GM12878 (cell line): Measurements from ENCODE around the gene PPP2R5D. TPM values are rescaled to one million over a fixed set of nuclear protein-coding genes. Genes with fewer than 3 reads are reported as not detected.

Source experiments
- BCL11A ChIP-seq: IDR thresholded peaks from 2 replicates; pipeline ENCODE4 v1.6.1; 2011; ENCODE audit warnings: low read depth, low read length
- FOS ChIP-seq: IDR thresholded peaks from 3 replicates; pipeline ENCODE4 v1.6.1; 2011; ENCODE audit warnings: borderline replicate concordance; ENCODE audit not compliant: insufficient read length; ENCODE audit errors: extremely low read depth
- HDGF ChIP-seq: fragments of 450-650 bp; IDR thresholded peaks from 2 replicates; pipeline ENCODE4 v1.6.1; 2016; ENCODE audit warnings: antibody characterized with exemption
- JUNB ChIP-seq: IDR thresholded peaks from 2 replicates; pipeline ENCODE4 v1.6.1; 2016; ENCODE audit warnings: antibody characterized with exemption, mild to moderate bottlenecking
- MEF2B ChIP-seq: fragments of 450-650 bp; IDR thresholded peaks from 2 replicates; pipeline ENCODE4 v1.6.1; 2018; ENCODE audit warnings: mild to moderate bottlenecking, moderate library complexity; ENCODE audit not compliant: partially characterized antibody, poor library complexity, severe bottlenecking
- MTA3 ChIP-seq: IDR thresholded peaks from 2 replicates; pipeline ENCODE4 v1.6.1; 2012; ENCODE audit warnings: low read length, inconsistent platforms, borderline replicate concordance
- NR2C1 ChIP-seq: fragments of 450-650 bp; IDR thresholded peaks from 2 replicates; pipeline ENCODE4 v1.6.1; 2017; ENCODE audit warnings: antibody characterized with exemption, mild to moderate bottlenecking, moderate library complexity
- POLR2A ChIP-seq: IDR thresholded peaks from 2 replicates; pipeline ENCODE4 v1.6.1; 2011; ENCODE audit warnings: low read depth, mild to moderate bottlenecking, low read length
- RELA ChIP-seq: fragments of 450-650 bp; IDR thresholded peaks from 2 replicates; pipeline ENCODE4 v1.8.0; 2014; ENCODE audit warnings: borderline replicate concordance; ENCODE audit not compliant: partially characterized antibody
- SMAD5 ChIP-seq: IDR thresholded peaks from 2 replicates; pipeline ENCODE4 v1.6.1; 2016; ENCODE audit warnings: antibody characterized with exemption, low read depth
- STAT3 ChIP-seq: IDR thresholded peaks from 2 replicates; pipeline ENCODE4 v1.6.1; 2011; ENCODE audit warnings: low read depth, low read length, improper control_type of control experiment
- TAF1 ChIP-seq: IDR thresholded peaks from 2 replicates; pipeline ENCODE4 v1.6.1; 2011; ENCODE audit warnings: mild to moderate bottlenecking, low read depth, low read length, borderline replicate concordance
- WRNIP1 ChIP-seq: IDR thresholded peaks from 2 replicates; pipeline ENCODE4 v1.6.1; 2011; ENCODE audit warnings: low read depth, low read length, improper control_type of control experiment, borderline replicate concordance
- ZBTB4 ChIP-seq: fragments of 450-650 bp; formaldehyde crosslinking; IDR thresholded peaks from 2 replicates; pipeline ENCODE4 v1.4.0; 2022; ENCODE audit warnings: mild to moderate bottlenecking, moderate library complexity
- ZNF592 ChIP-seq: fragments of 450-650 bp; IDR thresholded peaks from 2 replicates; pipeline ENCODE4 v1.6.1; 2017; ENCODE audit warnings: mild to moderate bottlenecking, moderate library complexity
- polyA plus RNA-seq, 11 experiments: library from polyadenylated mRNA; depleted of rRNA in 4 of 11; unstranded in 6 of 11; stranded (reverse) in 5 of 11; fragments of >200 nt; fragmentation: Nextera tagmentation in 4 of 11; fragmentation: Illumina TruSeq in 1 of 11; extraction: Ambion mirVana in 4 of 11; extraction: Trizol in 1 of 11; gene quantifications; 1 replicate in 1 of 11; 2 replicates in 10 of 11; pipeline versions ENCODE4 v1.2.1 to v1.2.3, GENCODE V29; 2011 to 2016; ENCODE audit warnings: inconsistent platforms in 2 of 11, missing spikeins in 2 of 11, low read depth in 1 of 11
- total RNA-seq, 4 experiments: library from RNA; depleted of rRNA in 3 of 4; stranded (reverse); fragments of >200 nt in 3 of 4; fragmentation: Illumina TruSeq in 1 of 4; extraction: Trizol in 1 of 4; gene quantifications; 2 replicates each; pipeline versions ENCODE4 v1.2.1 to v1.2.3, GENCODE V29; 2013 to 2021
- TF ChIP-seq, protein P1 (sequence below): fragments of 450-650 bp; conservative IDR thresholded peaks from 2 replicates; pipeline ENCODE4 v1.6.1; 2017; ENCODE audit warnings: mild to moderate bottlenecking, moderate library complexity
- TF ChIP-seq, protein P2 (sequence below): fragments of 450-650 bp; IDR thresholded peaks from 2 replicates; pipeline ENCODE4 v1.6.1; 2017; ENCODE audit warnings: mild to moderate bottlenecking, low read depth, inconsistent platforms; ENCODE audit not compliant: poor library complexity, severe bottlenecking
- TF ChIP-seq, protein P3 (sequence below): IDR thresholded peaks from 2 replicates; pipeline ENCODE4 v1.6.1; 2012; ENCODE audit warnings: low read depth, low read length, improper control_type of control experiment

The PPP2R5D gene
- total and polyA plus RNA-seq, 10 of the 15 experiments (the other 5 are each of a cell fraction or from before 2014, with no cell fraction given), result 1.5 to 59.0 (median 32.0) TPM

GRCh38 chr6:43053545-43054205, 69.3 kb downstream of the PPP2R5D start, which contains the start of gene CUL7 (continued):
- TF ChIP-seq ZNF592 (no peak), BCL11A (no peak), FOS (no peak), MEF2B (no peak), WRNIP1 (no peak), JUNB (no peak), ZBTB4 (CRISPR knock-in tag) (no peak), MTA3 (peak; percentile 79; the same call in 1 of the 2 replicates), POLR2A (peak; percentile 94), TAF1 (peak; percentile 79; the same call in 1 of the 2 replicates), NR2C1 (no peak), RELA (no peak), STAT3 (no peak), HDGF (0 out of 2 replicates have a peak, but pooled peaks have one; percentile 9), SMAD5 (peak; percentile 89)
- TF ChIP-seq, protein P1, sequence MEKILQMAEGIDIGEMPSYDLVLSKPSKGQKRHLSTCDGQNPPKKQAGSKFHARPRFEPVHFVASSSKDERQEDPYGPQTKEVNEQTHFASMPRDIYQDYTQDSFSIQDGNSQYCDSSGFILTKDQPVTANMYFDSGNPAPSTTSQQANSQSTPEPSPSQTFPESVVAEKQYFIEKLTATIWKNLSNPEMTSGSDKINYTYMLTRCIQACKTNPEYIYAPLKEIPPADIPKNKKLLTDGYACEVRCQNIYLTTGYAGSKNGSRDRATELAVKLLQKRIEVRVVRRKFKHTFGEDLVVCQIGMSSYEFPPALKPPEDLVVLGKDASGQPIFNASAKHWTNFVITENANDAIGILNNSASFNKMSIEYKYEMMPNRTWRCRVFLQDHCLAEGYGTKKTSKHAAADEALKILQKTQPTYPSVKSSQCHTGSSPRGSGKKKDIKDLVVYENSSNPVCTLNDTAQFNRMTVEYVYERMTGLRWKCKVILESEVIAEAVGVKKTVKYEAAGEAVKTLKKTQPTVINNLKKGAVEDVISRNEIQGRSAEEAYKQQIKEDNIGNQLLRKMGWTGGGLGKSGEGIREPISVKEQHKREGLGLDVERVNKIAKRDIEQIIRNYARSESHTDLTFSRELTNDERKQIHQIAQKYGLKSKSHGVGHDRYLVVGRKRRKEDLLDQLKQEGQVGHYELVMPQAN, result peak; percentile 92
- TF ChIP-seq, protein P2, sequence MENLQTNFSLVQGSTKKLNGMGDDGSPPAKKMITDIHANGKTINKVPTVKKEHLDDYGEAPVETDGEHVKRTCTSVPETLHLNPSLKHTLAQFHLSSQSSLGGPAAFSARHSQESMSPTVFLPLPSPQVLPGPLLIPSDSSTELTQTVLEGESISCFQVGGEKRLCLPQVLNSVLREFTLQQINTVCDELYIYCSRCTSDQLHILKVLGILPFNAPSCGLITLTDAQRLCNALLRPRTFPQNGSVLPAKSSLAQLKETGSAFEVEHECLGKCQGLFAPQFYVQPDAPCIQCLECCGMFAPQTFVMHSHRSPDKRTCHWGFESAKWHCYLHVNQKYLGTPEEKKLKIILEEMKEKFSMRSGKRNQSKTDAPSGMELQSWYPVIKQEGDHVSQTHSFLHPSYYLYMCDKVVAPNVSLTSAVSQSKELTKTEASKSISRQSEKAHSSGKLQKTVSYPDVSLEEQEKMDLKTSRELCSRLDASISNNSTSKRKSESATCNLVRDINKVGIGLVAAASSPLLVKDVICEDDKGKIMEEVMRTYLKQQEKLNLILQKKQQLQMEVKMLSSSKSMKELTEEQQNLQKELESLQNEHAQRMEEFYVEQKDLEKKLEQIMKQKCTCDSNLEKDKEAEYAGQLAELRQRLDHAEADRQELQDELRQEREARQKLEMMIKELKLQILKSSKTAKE, result no peak
- TF ChIP-seq, protein P3, sequence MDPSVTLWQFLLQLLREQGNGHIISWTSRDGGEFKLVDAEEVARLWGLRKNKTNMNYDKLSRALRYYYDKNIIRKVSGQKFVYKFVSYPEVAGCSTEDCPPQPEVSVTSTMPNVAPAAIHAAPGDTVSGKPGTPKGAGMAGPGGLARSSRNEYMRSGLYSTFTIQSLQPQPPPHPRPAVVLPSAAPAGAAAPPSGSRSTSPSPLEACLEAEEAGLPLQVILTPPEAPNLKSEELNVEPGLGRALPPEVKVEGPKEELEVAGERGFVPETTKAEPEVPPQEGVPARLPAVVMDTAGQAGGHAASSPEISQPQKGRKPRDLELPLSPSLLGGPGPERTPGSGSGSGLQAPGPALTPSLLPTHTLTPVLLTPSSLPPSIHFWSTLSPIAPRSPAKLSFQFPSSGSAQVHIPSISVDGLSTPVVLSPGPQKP, result no peak
